ENCODE results near the gene POMGNT1. TPM values are rescaled to one million over a fixed set of nuclear protein-coding genes. Genes with fewer than 3 reads are reported as not detected.
A peak's percentile ranks its signal among the peaks of the same experiment; 100 is the strongest.

POMGNT1 gene
- total and polyA plus RNA-seq, 2 of the 13 experiments (the other 11 are each of a cell fraction or from before 2014, with no cell fraction given) = 33.9 to 46.8 TPM

DNA sequence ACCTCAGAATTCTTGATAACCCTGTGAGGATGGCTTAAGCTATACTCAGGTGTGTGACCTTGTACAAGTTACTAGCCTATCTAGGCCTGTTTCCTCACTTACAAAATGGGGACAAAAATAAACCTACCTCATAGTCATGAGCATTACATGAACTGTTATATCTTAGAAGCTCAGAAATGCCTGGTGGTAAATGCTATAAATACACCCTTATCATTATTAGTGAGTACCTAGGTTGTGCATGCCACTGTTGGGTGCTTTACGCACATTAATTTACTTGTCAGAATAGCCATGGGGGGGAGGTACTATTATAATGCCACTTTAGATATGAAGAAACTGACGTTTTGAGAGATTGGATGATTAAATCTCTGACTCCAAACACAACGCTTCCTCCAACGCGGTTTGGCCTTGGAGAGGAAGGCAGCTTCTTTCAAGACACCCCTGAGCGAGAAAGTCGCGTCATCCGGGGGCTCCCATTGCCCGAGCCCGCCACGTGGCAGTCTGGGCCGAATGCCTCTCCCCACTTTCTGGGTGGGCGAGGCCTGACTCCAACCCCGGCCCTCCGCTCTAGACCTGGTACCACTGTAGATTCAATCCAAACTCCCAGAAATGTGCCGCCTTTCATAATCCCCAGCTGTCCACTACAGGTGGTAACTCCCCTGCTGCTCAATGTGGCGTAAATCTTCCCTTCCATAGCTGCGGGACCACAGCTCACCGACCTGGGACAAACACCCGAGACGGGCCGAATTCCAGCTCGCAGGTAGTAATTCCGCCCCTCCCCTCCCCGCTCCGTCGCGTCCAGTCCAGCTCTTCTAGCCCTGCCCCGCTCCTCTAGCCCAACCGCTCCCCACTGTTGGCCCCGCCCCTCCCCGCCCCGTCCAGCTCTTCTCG is 48.6 kb upstream of the POMGNT1 start (continued):
- TF ChIP-seq, protein P1, sequence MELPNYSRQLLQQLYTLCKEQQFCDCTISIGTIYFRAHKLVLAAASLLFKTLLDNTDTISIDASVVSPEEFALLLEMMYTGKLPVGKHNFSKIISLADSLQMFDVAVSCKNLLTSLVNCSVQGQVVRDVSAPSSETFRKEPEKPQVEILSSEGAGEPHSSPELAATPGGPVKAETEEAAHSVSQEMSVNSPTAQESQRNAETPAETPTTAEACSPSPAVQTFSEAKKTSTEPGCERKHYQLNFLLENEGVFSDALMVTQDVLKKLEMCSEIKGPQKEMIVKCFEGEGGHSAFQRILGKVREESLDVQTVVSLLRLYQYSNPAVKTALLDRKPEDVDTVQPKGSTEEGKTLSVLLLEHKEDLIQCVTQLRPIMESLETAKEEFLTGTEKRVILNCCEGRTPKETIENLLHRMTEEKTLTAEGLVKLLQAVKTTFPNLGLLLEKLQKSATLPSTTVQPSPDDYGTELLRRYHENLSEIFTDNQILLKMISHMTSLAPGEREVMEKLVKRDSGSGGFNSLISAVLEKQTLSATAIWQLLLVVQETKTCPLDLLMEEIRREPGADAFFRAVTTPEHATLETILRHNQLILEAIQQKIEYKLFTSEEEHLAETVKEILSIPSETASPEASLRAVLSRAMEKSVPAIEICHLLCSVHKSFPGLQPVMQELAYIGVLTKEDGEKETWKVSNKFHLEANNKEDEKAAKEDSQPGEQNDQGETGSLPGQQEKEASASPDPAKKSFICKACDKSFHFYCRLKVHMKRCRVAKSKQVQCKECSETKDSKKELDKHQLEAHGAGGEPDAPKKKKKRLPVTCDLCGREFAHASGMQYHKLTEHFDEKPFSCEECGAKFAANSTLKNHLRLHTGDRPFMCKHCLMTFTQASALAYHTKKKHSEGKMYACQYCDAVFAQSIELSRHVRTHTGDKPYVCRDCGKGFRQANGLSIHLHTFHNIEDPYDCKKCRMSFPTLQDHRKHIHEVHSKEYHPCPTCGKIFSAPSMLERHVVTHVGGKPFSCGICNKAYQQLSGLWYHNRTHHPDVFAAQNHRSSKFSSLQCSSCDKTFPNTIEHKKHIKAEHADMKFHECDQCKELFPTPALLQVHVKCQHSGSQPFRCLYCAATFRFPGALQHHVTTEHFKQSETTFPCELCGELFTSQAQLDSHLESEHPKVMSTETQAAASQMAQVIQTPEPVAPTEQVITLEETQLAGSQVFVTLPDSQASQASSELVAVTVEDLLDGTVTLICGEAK (IDR thresholded peaks at IDR 0.05) = no peak
- TF ChIP-seq, protein P1 (CRISPR knock-in tag; IDR thresholded peaks at IDR 0.05) = 0 out of 2 replicates have a peak, but pooled peaks have one; percentile 42
- no peak for TF ChIP-seq SOX5 (CRISPR knock-in tag; IDR thresholded peaks at IDR 0.05; ENCODE audit: borderline replicate concordance)
- no peak for TF ChIP-seq POGK (CRISPR knock-in tag; conservative IDR thresholded peaks at IDR 0.05)
- TF ChIP-seq, protein P2, sequence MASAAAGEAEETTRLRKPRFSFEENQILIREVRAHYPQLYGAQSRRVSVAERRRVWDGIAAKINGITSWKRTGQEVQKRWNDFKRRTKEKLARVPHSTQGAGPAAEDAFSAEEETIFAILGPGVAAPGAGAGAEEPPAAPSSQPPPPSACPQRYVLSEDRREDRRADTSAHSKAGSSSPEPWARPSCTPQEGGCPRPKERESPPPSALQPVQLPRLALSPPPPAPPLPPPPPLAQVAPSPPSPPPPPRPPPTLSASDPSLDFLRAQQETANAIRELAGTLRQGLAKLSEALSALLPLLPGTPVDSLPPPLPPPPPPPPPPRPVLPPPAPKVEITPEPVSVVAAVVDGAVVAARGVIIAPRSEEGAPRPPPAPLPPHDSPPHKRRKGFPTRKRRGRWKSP (CRISPR knock-in tag; IDR thresholded peaks at IDR 0.05) = 0 out of 2 replicates have a peak, but pooled peaks have one; percentile 43
- TF ChIP-seq NFKBIZ (CRISPR knock-in tag; IDR thresholded peaks at IDR 0.05) = no peak
- no peak for TF ChIP-seq NAIF1 (CRISPR knock-in tag; IDR thresholded peaks at IDR 0.05; ENCODE audit: borderline replicate concordance)
- TF ChIP-seq ZNF160 (CRISPR knock-in tag; IDR thresholded peaks at IDR 0.05) = no peak
- TF ChIP-seq, protein P3, sequence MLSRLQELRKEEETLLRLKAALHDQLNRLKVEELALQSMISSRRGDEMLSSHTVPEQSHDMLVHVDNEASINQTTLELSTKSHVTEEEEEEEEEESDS (CRISPR knock-in tag; IDR thresholded peaks at IDR 0.05; ENCODE audit: borderline replicate concordance) = no peak; the same call in 1 of the 2 replicates
- no peak for TF ChIP-seq XBP1 (CRISPR knock-in tag; IDR thresholded peaks at IDR 0.05)
- no peak for TF ChIP-seq BRCA1 (CRISPR knock-in tag; IDR thresholded peaks at IDR 0.05)
- TF ChIP-seq GATAD2A (CRISPR knock-in tag; IDR thresholded peaks at IDR 0.05) = peak; percentile 6; the same call in 1 of the 2 replicates
- TF ChIP-seq HDAC6 (IDR thresholded peaks at IDR 0.05; ENCODE audit: low read depth, low read length) = no peak
- TF ChIP-seq ZNF550 (CRISPR knock-in tag; IDR thresholded peaks at IDR 0.05; ENCODE audit: borderline replicate concordance) = no peak
- no peak for TF ChIP-seq ZNF251 (CRISPR knock-in tag; IDR thresholded peaks at IDR 0.05)

All from HepG2 (cell line).